ENCODE measurements around the gene PFDN1. TPM values are rescaled to one million over a fixed set of nuclear protein-coding genes. Genes with fewer than 3 reads are reported as not detected.
A peak's percentile ranks its signal among the peaks of the same experiment; 100 is the strongest.

Gene PFDN1
- total and polyA plus RNA-seq, 11 donors: 53.8 to 140 (median 75.0) TPM

GRCh38 chr5:140225396-140225795 is 77.5 kb downstream of the PFDN1 start:
- intact Hi-C loops (cut with DNase I): loop anchor here in 1 of 10 donors (5.0 kb wide), 1 partner anchor 43 kb away; no protein-coding TSS in a partner anchor
- H3K9me3 ChIP-seq: no peaks in the 10 kb centered on the region
- ATAC-seq (no peak), DNase-seq (no peak)
- no peaks in the 10 kb centered on the region for H3K36me3 ChIP-seq
- TF ChIP-seq POLR2A (IDR thresholded peaks at IDR 0.05) (no peak), CTCF (IDR thresholded peaks at IDR 0.05) (no peak)
- no peaks in the 10 kb centered on the region for H3K27me3 ChIP-seq
- peak overlapping the region in 5 of 12 donors; percentile 6 to 61 (median 14) for H3K27ac ChIP-seq
- 34 to 75% (median 61%) methylated on average over 3 of the region's 3 CpGs for WGBS, 4 donors
- H3K4me1 ChIP-seq: peaks cover 5 to 76% (median 41%) of the 10 kb centered on the region in 12 donors
- H3K4me3 ChIP-seq: no peak overlapping the region

- ATAC-seq (no peak), DNase-seq (no peak)
- H3K4me3 ChIP-seq: no peak overlapping the region
- H3K36me3 ChIP-seq: no peaks in the 10 kb centered on the region
- H3K27ac ChIP-seq: peak overlapping the region in 4 of 12 donors; percentile 6 to 87 (median 72)
- no peak for TF ChIP-seq CTCF (IDR thresholded peaks at IDR 0.05)
- TF ChIP-seq POLR2A (IDR thresholded peaks at IDR 0.05): no peak
- WGBS, 4 donors: 91 to 100% (median 94%) methylated on average over 3 of the region's 3 CpGs
- H3K4me1 ChIP-seq: peaks cover 5 to 81% (median 48%) of the 10 kb centered on the region in 12 donors
- H3K27me3 ChIP-seq: no peaks in the 10 kb centered on the region
- no peaks in the 10 kb centered on the region for H3K9me3 ChIP-seq
- intact Hi-C loops (cut with DNase I): loop anchor here in 4 of 10 donors (5.0 kb wide), 1 partner anchor 42 kb away; no protein-coding TSS in a partner anchor
Measured at GRCh38 chr5:140224658-140225057, 78.2 kb downstream of the PFDN1 start.

- ATAC-seq (peak; percentile 68 to 82 (median 80)), DNase-seq (peak in 4 of 5 donors; percentile 58 to 73 (median 65))
- peak overlapping the region; percentile 34 to 88 (median 78) for H3K27ac ChIP-seq
- intact Hi-C loops (cut with DNase I): loop anchor here in 3 of 10 donors (5.0 kb wide), 1 partner anchor 41 kb away; no protein-coding TSS in a partner anchor
- TF ChIP-seq CTCF (IDR thresholded peaks at IDR 0.05) (no peak), POLR2A (IDR thresholded peaks at IDR 0.05) (no peak)
- H3K4me1 ChIP-seq: peaks cover 5 to 88% (median 52%) of the 10 kb centered on the region in 12 donors
- no peaks in the 10 kb centered on the region for H3K9me3 ChIP-seq
- H3K4me3 ChIP-seq: no peak overlapping the region
- no peaks in the 10 kb centered on the region for H3K36me3 ChIP-seq
- H3K27me3 ChIP-seq: no peaks in the 10 kb centered on the region
- WGBS, 4 donors: 43 to 58% (median 52%) methylated on average over 3 of the region's 3 CpGs
Measured at GRCh38 chr5:140223567-140223966, 79.3 kb downstream of the PFDN1 start.

GRCh38 chr5:140222416-140222815 is 80.5 kb downstream of the PFDN1 start:
- DNase-seq (no peak), ATAC-seq (peak in 2 of 4 donors; percentile 11 to 21)
- H3K27ac ChIP-seq: peak overlapping the region; percentile 34 to 88 (median 78)
- peaks cover 5 to 88% (median 56%) of the 10 kb centered on the region in 12 donors for H3K4me1 ChIP-seq
- H3K9me3 ChIP-seq: no peaks in the 10 kb centered on the region
- no peak for TF ChIP-seq CTCF (IDR thresholded peaks at IDR 0.05)
- no peak for TF ChIP-seq POLR2A (IDR thresholded peaks at IDR 0.05)
- H3K36me3 ChIP-seq: no peaks in the 10 kb centered on the region
- intact Hi-C loops (cut with DNase I): loop anchor here in 3 of 10 donors (5.0 kb wide), 1 partner anchor 40 kb away; no protein-coding TSS in a partner anchor
- 56 to 80% (median 63%) methylated on average over 1 of the region's 1 CpG for WGBS, 4 donors
- no peak overlapping the region for H3K4me3 ChIP-seq
- no peaks in the 10 kb centered on the region for H3K27me3 ChIP-seq
